Kidney tubule cell (primary cell): ENCODE results near the gene ITPRID2.

Source experiments
- DNase-seq: peaks from one replicate; pipeline ENCODE4 v3.0.0-alpha.2; 2018; ENCODE audit warnings: low spot score

Gene ITPRID2

DNA sequence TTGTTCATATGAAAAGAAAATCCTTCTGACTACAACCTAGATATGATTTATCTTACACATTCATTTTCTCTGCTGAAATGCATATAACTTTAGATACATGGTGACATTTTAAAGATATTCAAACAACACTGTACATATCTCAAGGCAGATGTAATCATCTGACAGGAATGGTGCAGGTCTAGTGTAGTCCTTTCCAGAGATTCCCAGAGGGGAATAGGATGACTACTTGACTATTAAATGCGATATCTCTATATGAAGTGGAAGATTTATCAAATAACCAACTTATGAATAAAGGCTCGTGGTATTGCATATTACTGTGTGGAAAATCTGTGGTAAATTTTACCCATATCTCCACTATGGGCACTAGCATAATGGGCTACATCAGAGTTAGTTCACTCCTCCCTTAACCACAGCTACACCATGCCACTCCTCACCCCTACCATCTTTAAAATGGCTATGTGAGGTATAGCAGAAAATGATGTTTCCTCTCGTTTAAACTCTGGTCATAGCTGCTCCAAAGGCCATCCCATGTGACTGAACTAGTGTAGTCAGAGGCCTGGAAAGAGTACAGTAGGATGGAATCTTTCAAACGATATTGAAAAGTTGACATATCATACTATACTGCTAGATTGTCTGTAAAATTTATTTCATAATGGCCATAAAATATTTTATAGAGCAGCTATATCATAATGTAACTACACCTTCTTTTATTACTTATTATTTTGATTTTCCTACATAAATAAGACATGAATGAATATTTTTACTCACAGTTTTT lies 9.1 kb upstream of the ITPRID2 start:
- no peak for DNase-seq

DNA sequence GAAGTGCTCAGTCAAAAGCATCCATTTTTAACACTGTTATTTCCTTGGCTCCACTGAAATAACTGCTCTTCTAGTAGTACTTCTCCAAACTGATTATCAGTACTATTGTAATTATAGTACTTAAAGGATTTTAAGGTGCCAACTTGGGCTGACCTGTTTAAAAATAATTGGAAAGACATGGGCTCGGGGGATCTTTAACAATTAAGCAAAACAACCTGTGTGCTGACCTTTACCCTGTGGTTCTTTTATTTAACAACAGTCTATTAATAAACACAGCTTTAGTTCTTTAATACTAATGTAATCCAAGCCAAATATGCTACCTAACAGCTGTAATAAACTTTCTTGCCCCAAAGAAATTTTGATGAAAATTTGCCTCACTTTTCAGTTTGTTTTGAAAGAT lies 6.9 kb upstream of the ITPRID2 start:
- no peak for DNase-seq

DNA sequence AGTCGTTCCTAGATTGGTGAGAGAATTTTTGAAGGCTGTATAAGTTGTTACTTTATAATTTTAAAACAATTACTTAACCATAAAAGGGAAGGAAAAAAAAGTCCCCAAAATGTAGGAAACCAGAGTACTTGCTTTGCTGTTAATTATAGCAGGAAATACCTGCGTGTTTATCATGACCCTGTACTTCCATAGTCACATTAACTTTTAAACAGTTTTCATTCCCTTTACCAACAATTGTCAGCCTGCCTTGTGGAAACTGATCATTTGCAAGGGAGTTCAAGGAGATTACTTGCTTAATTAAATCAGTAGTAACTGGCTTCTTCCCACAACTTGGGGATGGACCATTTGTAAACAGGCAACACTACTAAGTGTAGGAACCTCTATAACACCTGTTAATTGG lies 6.4 kb upstream of the ITPRID2 start:
- no peak for DNase-seq

DNA sequence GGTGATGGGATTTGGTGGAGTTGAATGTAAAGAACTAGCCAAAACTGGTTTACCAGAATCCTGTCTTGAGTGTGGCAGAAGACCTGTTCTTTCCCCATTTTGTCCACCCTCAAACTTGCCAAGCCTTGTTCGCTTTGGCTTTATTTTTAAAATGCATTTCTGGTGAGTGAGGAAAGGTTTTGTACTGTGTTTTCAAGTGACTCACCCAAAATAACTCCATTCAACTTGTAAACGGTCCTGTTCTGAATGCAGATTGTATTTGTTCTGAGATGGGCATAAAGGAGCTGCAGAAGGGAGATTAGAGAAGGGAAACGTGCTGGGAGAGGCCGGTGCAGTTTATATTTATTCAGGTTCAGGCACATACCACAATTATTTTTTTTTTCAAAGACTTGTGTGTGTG lies 5.3 kb upstream of the ITPRID2 start:
- no peak for DNase-seq

DNA sequence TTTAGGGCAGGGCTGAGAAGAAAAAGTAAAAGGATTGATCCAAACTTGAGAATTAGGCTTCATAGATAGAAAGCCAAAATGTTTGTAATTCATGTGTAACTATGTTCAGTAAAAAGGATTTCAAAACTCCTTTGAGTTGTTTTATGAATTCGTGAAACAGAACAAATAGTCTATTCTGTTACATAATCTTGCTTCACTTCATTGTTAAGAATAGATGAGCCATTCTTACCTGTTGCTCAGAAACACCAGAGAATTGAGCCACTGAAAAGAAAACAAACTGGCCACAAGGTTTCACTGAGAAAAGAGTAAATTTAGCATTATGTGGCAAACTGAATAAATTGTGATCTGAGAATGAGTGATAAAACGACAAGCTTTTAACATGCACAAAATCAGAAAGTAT lies 4.5 kb upstream of the ITPRID2 start:
- no peak for DNase-seq

DNA sequence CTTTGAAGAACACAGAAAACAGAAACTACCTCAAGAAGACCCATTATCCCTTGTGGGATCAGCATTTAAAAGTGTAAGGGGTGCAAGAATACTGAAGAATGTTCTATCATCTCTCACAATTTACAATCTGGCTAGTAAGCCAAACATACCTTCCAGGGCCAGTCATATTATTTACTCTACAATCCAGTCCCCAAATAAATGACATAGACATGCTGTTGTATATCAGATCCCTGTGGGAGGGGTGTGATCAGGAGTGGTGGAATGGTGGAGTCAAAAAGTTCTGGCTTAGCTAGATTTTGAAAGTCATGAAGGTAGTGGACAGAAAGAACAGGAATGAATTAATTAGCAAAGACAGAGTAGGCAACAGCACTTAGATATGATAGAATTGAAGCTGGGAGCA lies 1.8 kb upstream of the ITPRID2 start:
- DNase-seq, result no peak

DNA sequence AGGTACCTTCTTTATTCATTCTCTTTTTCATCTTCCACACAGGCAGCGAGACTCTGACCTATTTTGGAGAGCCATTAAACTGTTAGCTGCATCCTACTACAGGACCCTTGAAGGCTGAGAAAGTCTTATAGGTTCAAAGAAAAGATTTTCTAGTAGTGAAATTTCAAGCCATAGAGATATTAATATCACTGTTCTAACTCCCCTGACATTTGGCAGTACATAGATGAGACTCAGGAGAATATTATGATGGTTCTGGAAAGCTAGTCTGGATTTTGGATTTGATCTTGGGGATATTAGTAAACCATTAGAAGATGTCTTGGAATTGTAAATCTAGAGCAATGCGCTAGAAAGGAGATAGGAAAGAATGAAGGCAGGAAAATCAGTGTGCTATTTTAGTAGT lies 1.3 kb upstream of the ITPRID2 start:
- no peak for DNase-seq

DNA sequence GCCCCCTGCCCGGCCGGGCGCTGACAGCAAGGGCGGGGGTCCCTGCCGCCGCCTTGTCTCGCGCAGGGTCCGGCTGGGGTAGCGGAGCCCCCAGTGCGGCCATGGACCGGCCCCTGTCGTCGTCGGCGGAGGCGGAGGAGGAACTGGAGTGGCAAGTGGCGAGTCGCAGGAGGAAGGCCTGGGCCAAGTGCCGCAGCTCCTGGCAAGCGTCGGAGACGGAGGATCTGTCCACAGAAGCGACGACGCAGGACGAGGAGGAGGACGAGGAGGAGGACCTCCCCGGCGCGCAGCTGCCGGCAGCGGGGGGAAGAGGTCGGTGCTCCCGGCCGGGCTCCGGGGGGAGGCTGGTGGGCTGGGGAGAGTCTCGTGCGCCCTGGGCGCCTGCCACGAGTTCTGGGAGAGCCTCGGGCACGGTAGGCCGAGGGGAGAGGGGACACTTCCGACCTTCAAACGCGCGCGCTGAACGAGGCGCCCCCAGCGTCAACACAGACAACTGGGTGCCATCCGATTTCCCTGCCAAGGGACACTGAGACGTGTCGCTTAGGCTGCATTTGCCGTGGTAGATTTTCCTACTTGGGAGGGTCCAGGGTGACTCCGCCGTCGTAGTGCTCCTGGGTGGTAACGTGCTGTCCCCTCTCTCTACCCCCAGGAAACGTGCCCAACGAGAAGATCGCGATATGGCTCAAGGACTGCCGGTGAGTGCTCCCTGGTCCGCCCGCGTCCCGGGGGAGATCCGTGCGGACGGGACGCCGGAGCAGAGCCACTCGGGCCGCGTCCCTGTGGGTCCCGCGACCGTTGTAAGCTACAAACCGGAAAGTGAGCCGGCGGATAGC lies 652 bp downstream of the ITPRID2 start:
- DNase-seq, result peak; percentile 76

DNA sequence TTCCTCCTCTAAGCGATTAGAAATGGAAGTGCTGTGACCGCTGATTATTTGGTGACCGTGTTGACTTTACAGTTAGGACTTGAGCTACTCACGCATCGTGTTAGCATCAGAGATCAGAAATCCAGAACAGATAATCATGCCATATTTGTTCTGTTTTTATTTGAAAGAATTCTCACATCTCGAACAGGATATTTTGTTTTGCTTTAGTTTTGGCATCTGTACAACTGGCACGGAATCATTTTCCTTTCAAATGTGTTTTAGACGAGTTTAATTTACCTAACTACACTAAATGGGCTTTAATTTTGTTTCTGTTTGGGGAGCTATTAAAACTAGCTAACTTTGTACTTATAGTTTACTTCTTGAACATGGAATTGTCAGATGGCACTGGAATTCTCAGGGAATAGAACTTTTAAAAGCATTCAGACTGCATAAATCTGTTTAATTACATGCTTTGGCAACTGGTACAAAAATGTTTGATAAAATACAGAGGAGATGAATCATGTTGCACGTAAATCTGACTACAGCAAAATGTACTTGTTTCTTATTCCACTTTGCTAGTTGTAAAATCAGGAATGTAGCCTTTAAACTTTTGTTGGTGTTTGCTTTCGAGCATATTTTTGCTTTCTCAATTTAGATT lies 1.4 kb downstream of the ITPRID2 start:
- DNase-seq, result peak; percentile 39

DNA sequence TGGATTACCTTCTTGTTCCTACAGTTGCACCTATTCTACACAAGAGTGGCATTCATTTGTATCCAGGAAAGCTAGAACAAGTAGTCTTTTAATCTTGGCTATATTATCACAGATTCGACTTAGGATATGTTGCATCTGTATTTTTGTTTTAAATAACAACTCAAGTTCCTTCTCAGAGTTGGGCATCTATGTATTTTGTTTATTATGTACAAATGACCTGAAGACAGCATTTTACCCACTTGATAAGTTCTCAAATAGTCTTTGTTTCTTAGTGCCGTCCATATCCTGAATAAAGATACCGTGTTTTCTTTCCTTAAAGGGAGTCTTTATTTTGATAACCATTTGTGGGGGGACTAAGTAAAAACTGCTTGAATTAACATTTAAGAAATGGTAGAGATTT lies 2.9 kb downstream of the ITPRID2 start:
- DNase-seq, result no peak

DNA sequence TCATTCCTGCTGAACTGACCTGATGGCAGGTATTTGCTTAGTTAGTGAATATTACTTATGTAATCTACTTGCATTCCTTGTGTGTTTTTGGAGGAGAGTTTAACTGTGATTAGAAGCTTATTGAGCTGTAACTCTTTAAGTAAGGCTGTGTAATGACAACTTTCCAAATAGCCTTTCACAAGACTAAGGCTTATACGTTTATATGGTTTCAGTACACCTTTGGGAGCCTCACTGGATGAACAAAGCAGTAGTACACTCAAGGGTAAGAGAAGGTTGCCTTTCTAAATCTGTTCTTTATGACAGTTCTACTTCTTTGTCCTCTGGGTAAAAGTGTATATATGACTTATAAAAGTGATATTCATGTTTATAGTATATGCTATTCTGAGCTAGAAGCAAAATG lies 4.3 kb downstream of the ITPRID2 start:
- DNase-seq, result no peak

DNA sequence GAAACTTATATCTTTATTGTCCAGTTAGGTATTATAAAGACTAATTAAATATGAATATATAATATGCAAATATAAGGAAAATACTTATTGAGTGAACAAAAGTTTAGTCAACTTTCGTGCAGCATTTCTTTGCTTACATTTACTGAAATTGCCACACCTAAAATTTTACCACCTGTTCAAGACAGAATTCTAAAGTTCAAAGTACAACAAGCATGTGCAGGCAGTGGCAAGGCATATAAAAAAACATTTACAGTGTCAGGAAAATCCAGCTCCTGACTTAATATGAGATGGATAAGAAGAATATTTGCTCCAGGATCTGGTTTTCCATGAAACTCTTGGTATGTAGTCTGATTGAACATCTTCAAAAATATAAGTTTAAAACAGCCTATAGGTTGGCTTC lies 4.8 kb downstream of the ITPRID2 start:
- DNase-seq, result no peak

DNA sequence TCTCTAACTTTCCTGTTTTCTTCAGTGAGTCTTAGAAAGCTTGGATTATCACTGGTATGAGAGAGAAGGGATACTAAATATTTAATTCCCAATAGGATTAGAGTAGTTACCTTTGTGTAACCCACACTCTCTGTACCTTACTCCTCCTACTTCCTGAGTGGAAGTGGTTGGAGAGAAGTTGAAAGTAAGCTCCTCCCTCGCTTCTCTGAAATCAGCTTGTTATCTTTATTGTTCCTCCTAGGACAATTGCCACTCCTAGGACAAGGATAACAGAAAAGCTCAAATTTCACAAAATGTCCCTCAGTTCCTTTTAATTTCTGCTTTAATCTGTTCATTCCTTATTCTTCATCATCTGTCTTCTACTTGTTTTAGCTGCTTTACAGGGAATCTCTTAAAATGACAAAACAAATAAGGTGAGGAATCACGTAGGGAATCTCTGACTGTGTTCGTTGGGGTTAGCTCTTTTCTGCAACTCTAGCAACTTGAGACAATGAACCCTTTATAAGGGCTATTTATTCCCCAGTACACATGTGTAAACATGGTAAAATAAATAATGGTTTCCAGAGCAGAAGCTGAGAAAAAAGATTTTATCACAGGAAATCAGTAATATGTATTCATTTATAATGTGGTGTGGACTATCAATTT lies 8.6 kb downstream of the ITPRID2 start:
- no peak for DNase-seq

DNA sequence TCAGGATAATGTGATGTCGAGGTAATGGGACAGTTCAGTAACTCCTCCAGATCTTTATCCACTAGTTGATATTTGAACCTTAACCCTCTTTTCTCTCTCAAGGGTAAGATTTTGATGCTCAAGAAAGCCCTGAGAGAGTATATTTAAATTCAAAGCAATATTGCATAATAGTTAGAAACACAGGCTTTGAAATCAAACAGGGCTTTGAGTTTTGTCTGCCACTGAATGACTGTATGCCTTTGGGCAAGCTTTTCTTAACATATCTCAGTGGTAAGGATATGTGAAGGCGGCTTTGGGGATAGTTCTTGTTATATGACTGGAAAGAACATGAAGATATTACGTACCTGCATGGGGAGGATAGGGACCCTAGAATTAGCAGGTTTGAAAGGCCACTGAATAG lies 11.1 kb downstream of the ITPRID2 start:
- no peak for DNase-seq

DNA sequence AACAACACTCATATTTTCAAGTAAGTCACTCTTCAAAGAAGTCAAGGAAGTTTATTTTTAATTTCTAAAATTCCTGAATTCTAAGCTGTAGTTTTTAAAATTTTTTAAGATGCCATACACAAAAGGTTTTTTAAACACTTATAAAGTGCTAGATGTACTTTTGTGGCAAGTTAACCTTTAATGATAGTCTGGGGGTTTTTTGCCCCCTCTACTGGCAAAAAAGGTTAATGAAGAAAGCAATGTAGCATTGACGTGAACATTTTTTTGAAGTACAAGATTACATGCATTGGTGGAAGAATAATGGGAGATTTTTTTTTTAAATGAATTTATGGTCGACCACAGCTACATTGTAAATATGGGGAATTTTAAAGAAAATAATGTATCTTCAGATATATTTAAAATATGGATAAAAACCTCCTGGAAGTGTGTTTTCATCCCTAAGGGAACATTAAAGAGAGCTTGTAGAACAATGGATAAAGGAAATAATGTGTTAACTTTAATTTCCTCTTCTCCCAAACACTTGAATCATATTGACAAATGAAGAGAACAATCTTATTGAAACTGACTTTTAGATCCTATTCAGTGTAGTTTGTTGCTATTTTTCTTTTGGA lies 12.6 kb downstream of the ITPRID2 start:
- peak; percentile 36 for DNase-seq

DNA sequence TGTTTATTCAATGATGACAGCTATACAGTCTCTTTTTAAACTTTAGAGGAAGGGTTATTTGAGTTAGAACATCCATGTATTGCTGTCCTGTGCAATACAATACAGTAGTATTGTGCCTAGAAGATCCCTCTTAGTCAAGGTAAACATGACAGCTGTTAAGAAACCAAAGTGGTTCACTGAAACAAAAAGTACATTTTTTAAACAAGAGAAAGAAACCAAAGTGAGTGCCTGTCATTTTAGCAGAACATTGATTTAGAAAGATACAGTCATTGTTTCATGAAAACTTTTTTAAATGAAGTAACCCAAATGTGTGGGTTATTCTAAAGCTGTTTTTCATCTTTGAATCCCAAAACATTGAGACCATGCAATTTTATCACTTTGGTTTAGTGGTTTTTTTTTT lies 15.5 kb downstream of the ITPRID2 start:
- no peak for DNase-seq

DNA sequence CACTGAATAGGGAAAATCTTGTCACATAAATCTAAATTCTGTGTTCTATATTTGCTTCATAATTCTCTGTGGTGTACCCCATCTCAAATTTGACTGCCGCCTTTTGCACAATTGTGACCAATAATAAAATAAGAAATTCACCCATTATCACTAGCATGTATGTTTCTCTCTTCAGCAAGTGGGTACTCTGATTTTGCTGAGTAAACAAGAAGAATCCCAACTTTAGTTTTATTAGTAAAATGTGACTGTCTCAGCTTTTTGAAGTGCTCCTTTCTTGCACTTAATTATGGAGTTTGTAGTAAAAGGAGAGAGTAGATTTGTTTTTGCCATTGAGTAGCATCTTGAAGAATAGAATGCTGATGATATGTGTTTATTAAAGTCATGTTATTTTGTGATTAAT lies 16.1 kb downstream of the ITPRID2 start:
- DNase-seq, result no peak

DNA sequence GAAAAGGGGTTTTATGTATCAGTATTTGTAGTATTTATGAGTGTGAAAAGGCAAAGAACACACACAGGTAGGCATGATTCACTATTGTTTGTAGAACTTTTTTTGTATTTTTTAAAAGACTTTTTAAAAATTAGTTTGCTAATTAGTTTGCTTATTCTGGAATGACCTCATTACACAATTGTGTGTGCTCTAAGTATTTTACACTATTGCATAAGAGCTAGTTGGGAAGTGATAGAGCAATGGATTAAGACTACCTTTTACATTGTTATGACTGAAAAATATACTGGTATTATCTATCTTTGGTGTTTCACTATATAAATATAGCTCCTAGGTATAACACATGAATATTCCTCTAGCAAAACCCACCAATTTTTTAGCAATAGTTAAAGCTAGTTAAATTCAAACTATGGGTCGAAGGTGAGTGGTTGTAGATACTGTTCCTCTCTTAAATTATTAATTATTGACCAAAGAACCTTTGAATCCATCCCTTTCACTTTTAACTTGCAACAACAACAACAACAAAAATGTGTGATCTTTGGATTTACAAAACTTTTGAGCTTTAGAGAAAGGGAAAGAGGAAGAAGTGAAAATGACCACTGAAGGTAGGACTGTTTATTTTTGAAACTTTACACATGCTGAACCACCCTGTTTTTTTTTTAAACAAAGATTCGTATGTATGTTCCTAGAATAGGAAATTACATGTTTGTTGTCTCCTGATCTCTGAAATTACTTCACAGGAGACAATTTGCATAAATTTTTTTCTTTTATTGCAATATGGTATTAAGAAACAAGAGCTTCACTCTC lies 18.7 kb downstream of the ITPRID2 start:
- no peak for DNase-seq

DNA sequence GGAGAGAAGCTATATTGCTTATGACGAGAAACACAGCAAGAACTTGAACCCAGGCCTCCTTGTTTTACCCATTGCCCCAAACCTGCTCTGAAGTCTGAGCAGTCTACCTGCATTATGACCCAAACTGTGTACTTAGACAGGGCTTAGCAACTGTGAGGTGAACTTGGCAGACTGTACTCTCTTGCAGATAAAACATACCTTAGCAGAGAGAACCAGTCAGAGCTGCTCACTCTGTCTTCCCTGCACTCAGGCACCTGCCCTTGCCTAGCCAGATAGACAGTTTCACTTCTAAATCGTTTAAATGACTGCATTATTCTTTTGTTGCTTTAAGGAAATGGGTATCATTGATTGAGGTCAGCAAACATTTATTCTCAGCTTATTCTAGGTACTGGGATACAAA lies 20.3 kb downstream of the ITPRID2 start:
- DNase-seq, result no peak

DNA sequence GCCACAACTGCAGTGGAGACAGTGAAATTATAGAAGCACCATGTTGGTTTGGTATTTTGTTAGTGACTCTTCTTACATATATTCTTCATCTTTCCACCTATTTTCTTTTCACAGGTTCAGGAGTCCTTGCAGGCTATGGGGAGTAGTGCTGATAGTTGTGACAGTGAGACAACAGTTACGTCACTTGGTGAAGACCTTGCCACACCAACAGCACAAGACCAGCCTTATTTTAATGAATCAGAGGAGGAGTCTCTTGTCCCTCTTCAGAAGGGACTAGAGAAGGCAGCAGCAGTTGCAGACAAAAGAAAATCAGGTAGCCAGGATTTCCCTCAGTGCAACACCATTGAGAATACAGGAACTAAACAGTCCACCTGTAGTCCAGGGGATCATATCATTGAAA lies 23.6 kb downstream of the ITPRID2 start:
- no peak for DNase-seq
